GM19467 (cell line): ENCODE results near the gene IP6K3.

Experiments
- ATAC-seq: cut with Tn5 transposase; IDR thresholded peaks from one replicate; pipeline ENCODE4 v1.9.1; 2021; ENCODE audit warnings: mild to moderate bottlenecking, moderate library complexity; ENCODE audit not compliant: unreplicated experiment

Gene IP6K3

GRCh38 chr6:33759887-33760629, 13.4 kb upstream of the IP6K3 start:
- ATAC-seq: no peak

GRCh38 chr6:33758815-33759216, 12.1 kb upstream of the IP6K3 start:
- no peak for ATAC-seq

- ATAC-seq: no peak
Observed at GRCh38 chr6:33757906-33758305, 11.2 kb upstream of the IP6K3 start.

- ATAC-seq: no peak
Observed at GRCh38 chr6:33757113-33757512, 10.4 kb upstream of the IP6K3 start.

- ATAC-seq: no peak
Observed at GRCh38 chr6:33756211-33756954, 9.7 kb upstream of the IP6K3 start.

- no peak for ATAC-seq
Observed at GRCh38 chr6:33755070-33755869, 8.6 kb upstream of the IP6K3 start.

- no peak for ATAC-seq
Observed at GRCh38 chr6:33754222-33754621, 7.5 kb upstream of the IP6K3 start.

- no peak for ATAC-seq
Observed at GRCh38 chr6:33752646-33753015, 5.9 kb upstream of the IP6K3 start.

GRCh38 chr6:33751771-33752645, 5.3 kb upstream of the IP6K3 start:
- ATAC-seq: no peak

GRCh38 chr6:33750244-33750991, 3.7 kb upstream of the IP6K3 start:
- no peak for ATAC-seq

GRCh38 chr6:33749401-33749800, 2.7 kb upstream of the IP6K3 start:
- ATAC-seq: no peak

- no peak for ATAC-seq
Observed at GRCh38 chr6:33748841-33749240, 2.1 kb upstream of the IP6K3 start.

GRCh38 chr6:33747823-33748222, 1.1 kb upstream of the IP6K3 start:
- ATAC-seq: no peak

- no peak for ATAC-seq
Observed at GRCh38 chr6:33746036-33746600, 587 bp downstream of the IP6K3 start.

- no peak for ATAC-seq
Observed at GRCh38 chr6:33745548-33745947, 1.2 kb downstream of the IP6K3 start.

GRCh38 chr6:33744895-33745546, 1.7 kb downstream of the IP6K3 start:
- ATAC-seq: no peak

GRCh38 chr6:33744001-33744848, 2.5 kb downstream of the IP6K3 start:
- ATAC-seq: no peak

- ATAC-seq: no peak
Observed at GRCh38 chr6:33742837-33743236, 3.9 kb downstream of the IP6K3 start.
